Measurements from ENCODE around the gene MAP3K3. TPM values are rescaled to one million over a fixed set of nuclear protein-coding genes. Genes with fewer than 3 reads are reported as not detected.
A peak's percentile ranks its signal among the peaks of the same experiment; 100 is the strongest.

Gene MAP3K3
- total RNA-seq, 4 donors from 2014 or later, result 47.0 to 89.8 (median 53.7) TPM

DNA sequence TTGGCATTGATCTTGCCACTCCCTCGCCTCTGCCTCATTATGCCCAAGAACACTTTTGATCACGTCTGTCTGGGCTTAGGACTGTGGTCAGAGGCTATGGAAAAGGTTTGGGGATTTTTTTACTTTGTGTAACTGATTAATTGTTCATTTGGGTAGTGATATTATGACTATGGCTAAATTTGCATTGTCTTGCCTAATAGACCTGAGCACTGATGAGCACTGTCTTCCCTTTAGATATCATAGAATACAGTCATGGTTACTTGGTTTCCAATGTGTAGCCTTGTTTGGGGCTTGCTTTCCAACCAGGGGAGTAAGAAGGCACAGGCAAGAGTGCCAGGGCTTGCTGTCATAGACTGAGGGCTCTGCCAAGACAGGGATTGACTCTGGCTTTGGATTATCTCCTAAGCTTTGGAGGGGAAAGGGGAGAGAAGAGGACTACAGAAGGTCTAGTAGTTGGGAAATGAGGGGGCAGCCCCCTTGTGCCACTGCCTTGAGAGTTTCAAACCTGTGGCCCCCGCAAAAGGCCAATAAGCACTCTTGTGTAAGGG lies 64.0 kb downstream of the MAP3K3 start:
- no peak for DNase-seq (ENCODE audit: low spot score)
- peak; percentile 16 for ATAC-seq (ENCODE audit: low FRiP score)
- TF ChIP-seq, protein P1, sequence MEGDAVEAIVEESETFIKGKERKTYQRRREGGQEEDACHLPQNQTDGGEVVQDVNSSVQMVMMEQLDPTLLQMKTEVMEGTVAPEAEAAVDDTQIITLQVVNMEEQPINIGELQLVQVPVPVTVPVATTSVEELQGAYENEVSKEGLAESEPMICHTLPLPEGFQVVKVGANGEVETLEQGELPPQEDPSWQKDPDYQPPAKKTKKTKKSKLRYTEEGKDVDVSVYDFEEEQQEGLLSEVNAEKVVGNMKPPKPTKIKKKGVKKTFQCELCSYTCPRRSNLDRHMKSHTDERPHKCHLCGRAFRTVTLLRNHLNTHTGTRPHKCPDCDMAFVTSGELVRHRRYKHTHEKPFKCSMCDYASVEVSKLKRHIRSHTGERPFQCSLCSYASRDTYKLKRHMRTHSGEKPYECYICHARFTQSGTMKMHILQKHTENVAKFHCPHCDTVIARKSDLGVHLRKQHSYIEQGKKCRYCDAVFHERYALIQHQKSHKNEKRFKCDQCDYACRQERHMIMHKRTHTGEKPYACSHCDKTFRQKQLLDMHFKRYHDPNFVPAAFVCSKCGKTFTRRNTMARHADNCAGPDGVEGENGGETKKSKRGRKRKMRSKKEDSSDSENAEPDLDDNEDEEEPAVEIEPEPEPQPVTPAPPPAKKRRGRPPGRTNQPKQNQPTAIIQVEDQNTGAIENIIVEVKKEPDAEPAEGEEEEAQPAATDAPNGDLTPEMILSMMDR (IDR thresholded peaks at IDR 0.05), result no peak

DNA sequence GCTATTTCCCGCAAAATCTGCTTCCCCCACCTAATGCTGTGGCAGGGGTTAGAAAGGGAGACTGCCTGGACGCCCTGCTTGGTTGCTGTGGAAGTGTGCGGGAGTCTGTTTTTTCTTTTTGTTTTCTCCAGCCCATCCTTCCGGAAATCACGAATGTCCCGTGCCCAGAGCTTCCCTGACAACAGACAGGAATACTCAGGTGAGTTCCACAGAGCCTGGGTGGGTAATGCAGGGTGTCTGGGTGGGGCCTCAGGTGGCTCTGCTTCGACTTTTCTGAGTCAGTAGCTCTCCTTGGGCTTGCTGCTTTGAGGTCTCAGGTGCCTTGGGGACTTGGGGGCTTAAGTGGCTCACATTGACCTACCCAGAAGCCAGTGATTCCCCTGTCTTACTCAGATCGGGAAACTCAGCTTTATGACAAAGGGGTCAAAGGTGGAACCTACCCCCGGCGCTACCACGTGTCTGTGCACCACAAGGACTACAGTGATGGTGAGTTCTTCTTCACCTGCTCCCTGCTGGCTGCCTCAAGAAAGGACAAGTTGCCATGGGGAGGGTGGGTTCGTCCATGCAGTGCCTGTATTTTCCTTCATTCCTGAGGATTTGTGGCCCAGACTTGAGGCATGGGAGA lies 66.3 kb downstream of the MAP3K3 start:
- no peak for ATAC-seq (ENCODE audit: low FRiP score)
- no peak for DNase-seq (ENCODE audit: low spot score)
- TF ChIP-seq, protein P1 (IDR thresholded peaks at IDR 0.05), result no peak

DNA sequence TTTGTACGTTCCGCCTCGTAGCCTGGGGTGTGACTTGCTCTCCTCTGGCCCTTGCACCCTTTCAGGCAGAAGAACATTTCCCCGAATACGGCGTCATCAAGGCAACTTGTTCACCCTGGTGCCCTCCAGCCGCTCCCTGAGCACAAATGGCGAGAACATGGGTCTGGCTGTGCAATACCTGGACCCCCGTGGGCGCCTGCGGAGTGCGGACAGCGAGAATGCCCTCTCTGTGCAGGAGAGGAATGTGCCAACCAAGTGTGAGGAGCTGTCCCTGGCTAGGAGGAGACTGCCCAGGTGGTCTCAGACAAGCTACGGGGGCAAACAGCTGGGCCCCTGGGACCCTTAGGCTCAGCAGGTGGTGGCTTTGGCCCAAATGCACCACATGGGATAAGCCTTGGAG lies 67.3 kb downstream of the MAP3K3 start:
- no peak for ATAC-seq (ENCODE audit: low FRiP score)
- TF ChIP-seq, protein P1 (IDR thresholded peaks at IDR 0.05), result no peak

DNA sequence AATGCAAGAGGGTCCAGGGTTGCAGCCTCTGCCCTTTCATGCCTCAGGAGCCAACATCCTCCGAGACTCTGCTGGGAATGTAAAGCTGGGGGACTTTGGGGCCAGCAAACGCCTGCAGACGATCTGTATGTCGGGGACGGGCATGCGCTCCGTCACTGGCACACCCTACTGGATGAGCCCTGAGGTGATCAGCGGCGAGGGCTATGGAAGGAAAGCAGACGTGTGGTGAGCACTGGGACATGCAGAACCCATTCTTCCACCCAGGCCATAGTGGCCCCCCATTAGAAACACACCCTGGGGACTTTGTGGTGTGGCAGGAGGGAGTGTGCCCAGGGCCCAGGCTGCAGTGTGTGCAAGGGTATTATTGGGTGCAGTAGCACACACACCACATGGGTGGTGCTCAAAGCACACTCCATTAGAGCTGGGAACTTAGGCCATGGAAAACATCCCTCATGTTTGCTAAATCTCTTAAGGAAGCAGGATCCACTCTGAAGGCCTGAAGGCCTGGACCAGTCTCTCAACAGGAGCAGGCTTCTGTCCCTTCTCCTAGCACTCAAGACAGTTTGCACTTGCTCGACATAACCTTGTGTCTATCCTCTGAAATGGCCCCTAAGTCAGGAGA lies 70.1 kb downstream of the MAP3K3 start:
- no peak for DNase-seq (ENCODE audit: low spot score)
- TF ChIP-seq, protein P1 (IDR thresholded peaks at IDR 0.05), result no peak
- ATAC-seq (ENCODE audit: low FRiP score), result no peak

More for the DNA sequence above, 67.3 kb downstream of the MAP3K3 start:
- no peak for DNase-seq (ENCODE audit: low spot score)

DNA sequence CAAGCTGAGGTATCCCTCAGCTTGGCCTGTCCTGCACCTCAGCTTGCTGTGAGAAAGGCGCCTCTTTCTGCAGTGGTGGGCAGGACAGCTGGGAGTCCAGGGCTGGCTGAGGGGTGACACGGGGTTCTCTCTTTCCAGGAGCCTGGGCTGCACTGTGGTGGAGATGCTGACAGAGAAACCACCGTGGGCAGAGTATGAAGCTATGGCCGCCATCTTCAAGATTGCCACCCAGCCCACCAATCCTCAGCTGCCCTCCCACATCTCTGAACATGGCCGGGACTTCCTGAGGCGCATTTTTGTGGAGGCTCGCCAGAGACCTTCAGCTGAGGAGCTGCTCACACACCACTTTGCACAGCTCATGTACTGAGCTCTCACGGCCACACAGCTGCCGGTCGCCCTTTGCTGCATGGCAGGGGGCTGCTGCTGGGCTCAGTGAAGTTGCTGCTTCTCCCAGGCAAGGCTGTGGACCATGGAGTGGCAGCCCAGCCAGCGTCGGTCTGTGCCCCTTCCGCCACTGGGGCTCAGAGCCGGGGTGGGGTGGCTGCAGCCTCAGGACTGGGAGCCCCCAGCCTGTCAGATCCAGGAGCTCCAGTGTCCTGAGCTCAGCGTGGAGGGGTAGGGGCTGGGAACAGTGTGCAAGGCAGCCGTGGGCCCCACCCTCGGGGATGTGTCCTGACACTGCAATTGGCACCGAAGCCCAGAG lies 71.3 kb downstream of the MAP3K3 start:
- TF ChIP-seq, protein P1 (IDR thresholded peaks at IDR 0.05), result no peak
- no peak for ATAC-seq (ENCODE audit: low FRiP score)
- no peak for DNase-seq (ENCODE audit: low spot score)

DNA sequence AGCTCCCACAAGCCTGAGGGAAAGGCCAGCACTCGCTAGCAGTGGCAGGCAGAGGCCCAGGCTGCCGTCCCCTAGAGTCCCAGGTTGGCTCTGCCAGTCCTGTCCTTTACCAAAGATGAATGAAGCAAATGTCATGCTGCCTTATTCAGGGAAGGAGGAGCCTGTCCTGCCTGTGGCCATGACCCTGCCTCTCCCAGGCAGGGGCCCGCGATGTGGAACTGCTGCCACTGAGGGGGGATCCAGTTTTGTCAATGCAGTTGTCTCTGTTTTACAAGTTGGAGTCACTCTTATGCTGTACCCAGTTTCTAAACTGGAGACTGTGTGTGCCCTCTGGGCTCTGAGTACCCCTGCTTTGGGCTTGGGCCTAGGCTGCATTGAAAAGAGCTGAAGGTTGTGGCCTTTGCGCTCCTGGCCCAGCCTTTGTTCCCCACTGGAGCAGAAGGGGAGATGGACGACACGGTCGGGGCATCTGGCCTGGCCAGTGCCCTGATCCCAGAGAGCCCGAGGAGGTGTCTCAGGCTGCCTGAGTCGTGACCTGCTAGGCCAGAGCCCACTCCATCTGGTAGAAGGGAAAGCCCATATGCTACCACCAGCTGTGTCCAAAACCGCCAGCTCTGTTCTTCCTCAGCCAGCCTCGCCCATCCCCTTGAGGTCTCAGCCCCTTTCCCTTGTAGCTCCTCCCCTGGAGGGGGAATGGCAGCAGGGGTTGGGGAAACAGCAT lies 72.2 kb downstream of the MAP3K3 start:
- TF ChIP-seq, protein P1 (IDR thresholded peaks at IDR 0.05), result no peak
- ATAC-seq (ENCODE audit: low FRiP score) (no peak), DNase-seq (ENCODE audit: low spot score) (no peak)

All from omental fat pad (tissue), 4 donors.